Progenitor cell of endocrine pancreas (in vitro differentiated cells): ENCODE results near the gene SYNE2. TPM values are rescaled to one million over a fixed set of nuclear protein-coding genes. Genes with fewer than 3 reads are reported as not detected.
A peak's percentile ranks its signal among the peaks of the same experiment; 100 is the strongest.
"Not testable (repeated sequence)": the region's sequence is repeated elsewhere in the genome, so short reads cannot be mapped to it uniquely, and the experiment has no call there.

Experiments
- DNase-seq: peaks from one replicate; pipeline ENCODE4 v3.0.0; 2021; ENCODE audit warnings: low spot score; ENCODE audit not compliant: unreplicated experiment
- H3K27ac Mint-ChIP-seq: 2 replicates; pipeline ENCODE4 v1.8.0; 2021; ENCODE audit warnings: mild to moderate bottlenecking, moderate library complexity, mixed read lengths
- H3K27me3 Mint-ChIP-seq: 2 replicates; pipeline ENCODE4 v1.8.0; 2021; ENCODE audit warnings: mixed read lengths
- H3K36me3 Mint-ChIP-seq: 2 replicates; pipeline ENCODE4 v1.8.0; 2022; ENCODE audit warnings: mixed read lengths; ENCODE audit not compliant: insufficient read depth
- H3K4me1 Mint-ChIP-seq: 2 replicates; pipeline ENCODE4 v1.8.0; 2021; ENCODE audit warnings: low read depth, mixed read lengths
- H3K4me3 Mint-ChIP-seq: 2 replicates; pipeline ENCODE4 v1.8.0; 2021; ENCODE audit warnings: low read depth, mild to moderate bottlenecking, moderate library complexity, mixed read lengths
- H3K9me3 Mint-ChIP-seq: 2 replicates; pipeline ENCODE4 v1.8.0; 2021; ENCODE audit warnings: low read depth, mixed read lengths
- total RNA-seq: library from RNA; stranded (reverse); gene quantifications from 2 replicates; pipeline ENCODE4 v1.2.1, GENCODE V29; 2021
- TF ChIP-seq, protein P1 (sequence below): fragments of 200-600 bp; sonication (generic); IDR thresholded peaks from one replicate; pipeline ENCODE4 v1.5.0; 2021; ENCODE audit warnings: antibody characterized with exemption, mild to moderate bottlenecking; ENCODE audit not compliant: unreplicated experiment

SYNE2 gene
- total RNA-seq, 1 donor from 2014 or later, result 108 TPM

GRCh38 chr14:64012720-64013119, 159.9 kb downstream of the SYNE2 start:
- Mint-ChIP-seq H3K27me3 (no peaks in the 10 kb centered on the region), H3K36me3 (peaks cover 31% of the 10 kb centered on the region), H3K27ac (no peak overlapping the region), H3K9me3 (peaks cover 7% of the 10 kb centered on the region), H3K4me3 (no peak overlapping the region), H3K4me1 (no peaks in the 10 kb centered on the region)
- no peak for DNase-seq
- TF ChIP-seq, protein P1, sequence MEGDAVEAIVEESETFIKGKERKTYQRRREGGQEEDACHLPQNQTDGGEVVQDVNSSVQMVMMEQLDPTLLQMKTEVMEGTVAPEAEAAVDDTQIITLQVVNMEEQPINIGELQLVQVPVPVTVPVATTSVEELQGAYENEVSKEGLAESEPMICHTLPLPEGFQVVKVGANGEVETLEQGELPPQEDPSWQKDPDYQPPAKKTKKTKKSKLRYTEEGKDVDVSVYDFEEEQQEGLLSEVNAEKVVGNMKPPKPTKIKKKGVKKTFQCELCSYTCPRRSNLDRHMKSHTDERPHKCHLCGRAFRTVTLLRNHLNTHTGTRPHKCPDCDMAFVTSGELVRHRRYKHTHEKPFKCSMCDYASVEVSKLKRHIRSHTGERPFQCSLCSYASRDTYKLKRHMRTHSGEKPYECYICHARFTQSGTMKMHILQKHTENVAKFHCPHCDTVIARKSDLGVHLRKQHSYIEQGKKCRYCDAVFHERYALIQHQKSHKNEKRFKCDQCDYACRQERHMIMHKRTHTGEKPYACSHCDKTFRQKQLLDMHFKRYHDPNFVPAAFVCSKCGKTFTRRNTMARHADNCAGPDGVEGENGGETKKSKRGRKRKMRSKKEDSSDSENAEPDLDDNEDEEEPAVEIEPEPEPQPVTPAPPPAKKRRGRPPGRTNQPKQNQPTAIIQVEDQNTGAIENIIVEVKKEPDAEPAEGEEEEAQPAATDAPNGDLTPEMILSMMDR, result no peak

GRCh38 chr14:64025479-64025878, 172.7 kb downstream of the SYNE2 start:
- H3K27ac Mint-ChIP-seq, result no peak overlapping the region
- H3K27me3 Mint-ChIP-seq, result no peaks in the 10 kb centered on the region
- peaks cover 2% of the 10 kb centered on the region for H3K4me1 Mint-ChIP-seq
- DNase-seq, result no peak
- TF ChIP-seq, protein P1, result no peak
- H3K4me3 Mint-ChIP-seq, result no peak overlapping the region
- peaks cover 26% of the 10 kb centered on the region for H3K36me3 Mint-ChIP-seq
- no peaks in the 10 kb centered on the region for H3K9me3 Mint-ChIP-seq

GRCh38 chr14:64026600-64026999, 173.8 kb downstream of the SYNE2 start:
- Mint-ChIP-seq H3K9me3 (no peaks in the 10 kb centered on the region), H3K4me3 (no peak overlapping the region), H3K27ac (no peak overlapping the region), H3K4me1 (peaks cover 5% of the 10 kb centered on the region), H3K27me3 (no peaks in the 10 kb centered on the region), H3K36me3 (peaks cover 25% of the 10 kb centered on the region)
- no peak for DNase-seq
- TF ChIP-seq, protein P1, result no peak

- TF ChIP-seq, protein P1, result no peak
Observed at GRCh38 chr14:64035143-64035542, 182.3 kb downstream of the SYNE2 start.

GRCh38 chr14:64037869-64038745, 185.3 kb downstream of the SYNE2 start:
- H3K9me3 Mint-ChIP-seq, result peaks cover 16% of the 10 kb centered on the region
- not testable (repeated sequence) for H3K4me1 Mint-ChIP-seq, H3K27me3 Mint-ChIP-seq, H3K4me3 Mint-ChIP-seq, DNase-seq
- peak overlapping the region; percentile 76 for H3K27ac Mint-ChIP-seq
- H3K36me3 Mint-ChIP-seq, result peaks cover 46% of the 10 kb centered on the region

More at GRCh38 chr14:64035143-64035542, 182.3 kb downstream of the SYNE2 start:
- no peak overlapping the region for H3K27ac Mint-ChIP-seq
- peaks cover 36% of the 10 kb centered on the region for H3K36me3 Mint-ChIP-seq
- H3K27me3 Mint-ChIP-seq, result no peaks in the 10 kb centered on the region
- DNase-seq, result no peak
- peaks cover 3% of the 10 kb centered on the region for H3K4me1 Mint-ChIP-seq
- H3K9me3 Mint-ChIP-seq, result peaks cover 7% of the 10 kb centered on the region
- H3K4me3 Mint-ChIP-seq, result no peak overlapping the region
